HG03196 (cell line): Measurements from ENCODE around the gene CLEC2L.

Source experiments
- ATAC-seq: cut with Tn5 transposase; IDR thresholded peaks from one replicate; pipeline ENCODE4 v1.9.1; 2021; ENCODE audit not compliant: unreplicated experiment

CLEC2L gene

DNA sequence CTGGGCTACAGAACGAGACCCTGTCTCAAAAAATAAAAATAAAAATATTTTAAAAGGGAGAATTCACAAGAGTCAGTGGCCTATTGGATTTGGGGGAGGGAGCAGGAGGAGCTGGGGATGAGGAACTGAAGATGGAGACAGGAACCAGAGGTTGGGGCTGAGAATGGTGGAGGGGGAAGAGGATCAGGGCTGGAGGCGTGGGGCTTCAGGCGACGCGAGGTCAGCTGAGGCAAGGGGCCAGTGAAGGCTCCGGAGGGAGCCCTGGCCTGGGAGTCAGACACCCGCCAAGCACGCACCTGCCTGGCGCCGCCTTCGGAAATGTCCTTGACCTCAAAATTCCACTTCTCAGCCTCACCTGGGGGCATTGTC lies 671 bp upstream of the CLEC2L start:
- no peak for ATAC-seq

- no peak for ATAC-seq
Observed at GRCh38 chr7:139523968-139524815, 707 bp downstream of the CLEC2L start.

DNA sequence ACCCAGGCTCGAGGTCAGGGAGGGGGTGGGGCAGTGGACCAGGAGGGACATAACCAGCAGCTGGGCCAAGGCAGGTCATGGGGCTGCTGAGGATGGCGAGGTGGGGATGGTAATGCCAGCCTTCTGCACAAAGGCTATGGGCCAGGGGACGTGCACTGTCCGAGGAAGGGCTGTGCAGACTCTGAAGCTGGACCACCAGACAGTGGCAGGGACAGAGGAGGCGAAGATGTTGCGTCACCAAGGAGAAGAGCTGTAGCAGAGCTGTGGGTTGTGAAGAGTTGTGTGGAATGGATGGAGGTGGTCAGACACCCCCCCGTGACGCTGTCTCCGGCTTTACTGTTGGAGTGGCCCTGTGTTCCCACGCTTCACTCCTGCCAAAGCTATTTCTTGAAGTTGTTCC lies 1.8 kb downstream of the CLEC2L start:
- ATAC-seq: no peak

- no peak for ATAC-seq
Observed at GRCh38 chr7:139525750-139526149, 2.3 kb downstream of the CLEC2L start.

GRCh38 chr7:139526578-139527544 lies 3.4 kb downstream of the CLEC2L start:
- no peak for ATAC-seq

GRCh38 chr7:139531094-139531493 lies 7.6 kb downstream of the CLEC2L start:
- ATAC-seq: no peak

GRCh38 chr7:139532636-139533155 lies 9.2 kb downstream of the CLEC2L start:
- no peak for ATAC-seq

GRCh38 chr7:139534096-139534495 lies 10.6 kb downstream of the CLEC2L start:
- no peak for ATAC-seq

DNA sequence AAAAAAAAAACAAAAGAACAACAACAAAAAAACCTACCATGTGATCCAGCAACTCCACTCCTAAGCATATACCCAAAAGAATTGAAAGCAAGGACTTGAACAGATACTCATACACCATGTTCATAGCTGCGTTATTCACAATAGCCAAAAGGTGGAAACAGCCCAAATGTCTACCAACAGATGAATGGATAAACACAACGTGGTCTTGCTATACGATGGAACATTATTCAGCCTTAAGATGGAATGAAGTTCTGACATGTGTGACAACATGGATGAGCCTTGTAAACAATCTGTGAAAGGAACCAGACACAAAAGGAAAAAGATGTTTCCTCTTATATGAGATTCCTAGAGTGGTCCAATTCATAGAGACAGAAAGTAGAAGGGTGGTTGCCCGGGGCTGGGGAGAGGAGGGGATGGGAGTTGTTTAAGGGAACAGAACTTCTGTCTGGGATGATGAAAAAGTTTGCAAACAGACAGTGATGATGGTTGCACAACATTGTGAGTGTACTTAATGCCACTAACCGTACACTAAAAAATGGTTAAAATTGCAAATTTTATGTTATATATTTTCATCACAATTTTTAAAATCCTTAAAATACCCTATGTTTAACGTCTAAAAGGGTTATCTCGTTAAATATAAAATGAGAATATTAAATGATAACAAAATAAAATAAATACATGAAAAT lies 11.6 kb downstream of the CLEC2L start:
- ATAC-seq: no peak

DNA sequence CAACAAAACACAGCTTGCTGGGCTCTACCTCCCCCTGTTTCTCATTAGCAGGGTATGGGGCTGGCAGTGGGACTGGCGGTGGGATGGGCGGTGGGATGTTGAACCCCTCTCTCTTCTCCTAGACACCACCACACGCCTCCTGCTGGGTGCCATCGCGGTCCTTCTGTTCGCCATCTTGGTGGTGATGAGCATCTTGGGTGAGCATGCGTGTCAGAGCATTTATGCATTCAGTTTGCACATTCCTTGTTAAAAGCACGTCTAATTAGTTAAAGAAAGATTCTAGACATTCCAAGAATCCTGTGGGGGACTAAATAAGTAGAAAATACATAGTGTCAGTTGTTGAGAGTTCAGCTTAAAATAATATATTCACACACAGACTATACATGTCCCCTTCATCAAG lies 12.7 kb downstream of the CLEC2L start:
- ATAC-seq: no peak

DNA sequence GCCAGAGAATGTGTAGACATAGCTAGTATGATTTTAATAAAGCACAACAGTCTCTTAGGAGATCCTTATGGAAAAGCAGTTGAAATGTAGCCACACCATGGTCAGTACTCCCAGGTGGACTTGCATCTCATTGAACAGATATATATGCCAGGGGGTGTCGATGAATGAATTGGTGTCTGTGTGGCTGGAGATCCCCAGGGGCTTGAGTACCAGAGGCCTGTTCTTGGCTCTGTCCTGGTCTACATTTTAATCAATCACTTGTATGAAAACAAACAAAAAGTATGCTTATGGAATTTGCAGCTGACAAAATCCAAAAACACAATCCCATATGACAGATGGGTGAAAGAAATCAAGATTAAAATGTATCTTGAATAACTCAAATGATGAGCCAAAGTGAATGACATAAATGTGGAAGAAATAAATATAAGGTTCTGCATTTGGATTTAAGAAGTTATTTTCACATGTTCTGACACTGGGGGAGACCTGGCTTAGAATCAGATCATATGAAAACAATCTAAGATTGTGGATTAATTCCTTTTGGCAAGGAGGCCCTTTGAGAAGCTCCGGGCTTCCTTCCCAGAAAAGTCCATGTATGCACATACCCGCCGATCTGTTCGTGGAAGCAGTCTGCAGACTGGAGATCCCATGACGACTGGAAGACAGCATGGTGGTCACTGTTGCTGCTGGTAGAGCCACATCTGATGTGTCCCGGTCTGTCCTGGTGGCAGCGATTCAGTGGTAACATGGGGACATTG lies 15.6 kb downstream of the CLEC2L start:
- no peak for ATAC-seq

DNA sequence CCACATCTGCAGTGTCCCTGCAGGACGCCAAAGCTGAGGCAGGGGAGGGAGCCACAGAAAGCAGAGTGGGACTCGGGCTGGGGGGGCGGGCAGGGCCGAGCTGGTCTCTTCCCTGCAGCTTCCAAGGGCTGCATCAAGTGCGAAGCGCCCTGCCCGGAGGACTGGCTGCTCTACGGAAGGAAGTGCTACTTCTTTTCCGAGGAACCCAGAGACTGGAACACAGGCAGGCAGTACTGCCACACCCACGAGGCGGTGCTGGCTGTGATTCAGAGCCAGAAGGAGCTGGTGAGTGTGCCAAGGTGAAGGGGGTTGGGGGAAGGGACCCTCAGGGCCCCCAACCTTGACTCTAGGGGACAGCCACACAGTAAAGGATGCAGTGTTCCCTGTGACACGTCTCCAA lies 16.7 kb downstream of the CLEC2L start:
- no peak for ATAC-seq

GRCh38 chr7:139541600-139542307 lies 18.3 kb downstream of the CLEC2L start:
- ATAC-seq: no peak

- no peak for ATAC-seq
Observed at GRCh38 chr7:139542308-139543151, 19.0 kb downstream of the CLEC2L start.

- no peak for ATAC-seq
Observed at GRCh38 chr7:139543801-139544603, 20.5 kb downstream of the CLEC2L start.

GRCh38 chr7:139544645-139545044 lies 21.2 kb downstream of the CLEC2L start:
- ATAC-seq: no peak

- no peak for ATAC-seq
Observed at GRCh38 chr7:139548302-139549028, 25.0 kb downstream of the CLEC2L start.
